T-cell (primary cell): ENCODE data around the gene ZBTB42. TPM values are rescaled to one million over a fixed set of nuclear protein-coding genes. Genes with fewer than 3 reads are reported as not detected.

Experiments
- ATAC-seq, 4 experiments: fragments of 200-7000 bp in 3 of 4; fragments of 150-1000 bp in 1 of 4; cut with Tn5 transposase; replicated peaks in 1 of 4; 1 replicate in 3 of 4; 2 replicates in 1 of 4; pipeline ENCODE4 v1.10.0; 2021; ENCODE audit warnings: moderate library complexity in 3 of 4, mild to moderate bottlenecking in 2 of 4, moderate number of reproducible peaks in 1 of 4
- CTCF ChIA-PET, 2 donors: fragments of 300-600 bp; sonication (Branson Sonifier 250); formaldehyde crosslinking; loops; one replicate each; lab custom pipeline; 2022; ENCODE audit warnings: antibody characterized with exemption in 2 of 2; lab: Charles Lee
- POLR2A ChIA-PET, 2 donors: fragments of 300-600 bp; sonication (Branson Sonifier 250); formaldehyde crosslinking; loops; one replicate each; lab custom pipeline; 2022; ENCODE audit warnings: antibody characterized with exemption in 2 of 2; lab: Charles Lee
- DNase-seq, 35 experiments: peaks; one replicate each; pipeline versions ENCODE4 v3.0.0 to v3.0.0-alpha.2; 2013 to 2023
- H3K27ac ChIP-seq: one replicate; pipeline ENCODE4 v1.5.1; 2013; ENCODE audit warnings: low read length
- H3K27me3 ChIP-seq, 2 experiments: replicated peaks in 1 of 2; 1 replicate in 1 of 2; 2 replicates in 1 of 2; pipeline versions ENCODE4 v1.6.1 to v1.7.0; 2013; ENCODE audit warnings: low read length in 1 of 2, mixed read lengths in 1 of 2; ENCODE audit not compliant: control insufficient read depth in 2 of 2, insufficient read depth in 2 of 2; ENCODE audit errors: extremely low read depth in 1 of 2
- H3K36me3 ChIP-seq, 2 donors: 1 replicate in 1 of 2; 2 replicates in 1 of 2; pipeline versions ENCODE4 v1.6.1 to v1.7.0; 2013; ENCODE audit warnings: low read length in 1 of 2; ENCODE audit not compliant: control insufficient read depth in 2 of 2, insufficient read depth in 1 of 2; ENCODE audit errors: extremely low read depth in 1 of 2
- H3K4me1 ChIP-seq, 2 experiments: 1 replicate in 1 of 2; 2 replicates in 1 of 2; pipeline versions ENCODE4 v1.6.1 to v1.7.0; 2013; ENCODE audit warnings: low read length in 2 of 2, mixed read lengths in 1 of 2; ENCODE audit not compliant: insufficient read depth in 2 of 2, control insufficient read depth in 1 of 2; ENCODE audit errors: extremely low read depth in 1 of 2
- H3K4me3 ChIP-seq, 2 donors: 1 replicate in 1 of 2; 2 replicates in 1 of 2; pipeline versions ENCODE4 v1.5.1 to v1.7.0; 2013; ENCODE audit warnings: mild to moderate bottlenecking in 2 of 2, low read length in 1 of 2, moderate library complexity in 1 of 2; ENCODE audit not compliant: control insufficient read depth in 1 of 2; ENCODE audit errors: extremely low read depth in 1 of 2
- H3K9me3 ChIP-seq: 2 replicates; pipeline ENCODE4 v1.7.0; 2013
- H3K27ac Mint-ChIP-seq, 2 donors: one replicate each; pipeline ENCODE4 v1.8.0; 2020 to 2021; ENCODE audit warnings: mild to moderate bottlenecking in 2 of 2, mixed read lengths in 2 of 2
- H3K27me3 Mint-ChIP-seq, 2 donors: one replicate each; pipeline ENCODE4 v1.8.0; 2021 to 2022; ENCODE audit warnings: mixed read lengths in 2 of 2
- H3K36me3 Mint-ChIP-seq: one replicate; pipeline ENCODE4 v1.8.0; 2021; ENCODE audit warnings: mixed read lengths
- H3K4me1 Mint-ChIP-seq, 3 donors: one replicate each; pipeline ENCODE4 v1.8.0; 2020 to 2022; ENCODE audit warnings: mixed read lengths in 3 of 3, mild to moderate bottlenecking in 1 of 3
- H3K4me3 Mint-ChIP-seq, 3 donors: one replicate each; pipeline ENCODE4 v1.8.0; 2020 to 2022; ENCODE audit warnings: mild to moderate bottlenecking in 3 of 3, mixed read lengths in 3 of 3, moderate library complexity in 3 of 3
- H3K9me3 Mint-ChIP-seq, 3 donors: one replicate each; pipeline ENCODE4 v1.8.0; 2020 to 2022; ENCODE audit warnings: mixed read lengths in 3 of 3
- WGBS: methylation state at CpG from one replicate; pipeline ENCODE4 v1.1.5; 2013; ENCODE audit warnings: missing lambda C conversion rate; ENCODE audit not compliant: insufficient coverage; 5-methylcytosine and 5-hydroxymethylcytosine counted together
- total RNA-seq, 35 experiments: library from RNA in 6 of 35; stranded (reverse) in 6 of 35; fragments of 120-200 nt in 1 of 35; gene quantifications; one replicate each; pipeline versions ENCODE4 v1.2.1 to v1.2.4 and lab custom pipeline; 2013 to 2026

ZBTB42 gene
- total RNA-seq, 5 donors from 2014 or later (not counting 1 experiment from before 2014, with no cell fraction given), result 3.5 to 10.5 (median 9.4) TPM

DNA sequence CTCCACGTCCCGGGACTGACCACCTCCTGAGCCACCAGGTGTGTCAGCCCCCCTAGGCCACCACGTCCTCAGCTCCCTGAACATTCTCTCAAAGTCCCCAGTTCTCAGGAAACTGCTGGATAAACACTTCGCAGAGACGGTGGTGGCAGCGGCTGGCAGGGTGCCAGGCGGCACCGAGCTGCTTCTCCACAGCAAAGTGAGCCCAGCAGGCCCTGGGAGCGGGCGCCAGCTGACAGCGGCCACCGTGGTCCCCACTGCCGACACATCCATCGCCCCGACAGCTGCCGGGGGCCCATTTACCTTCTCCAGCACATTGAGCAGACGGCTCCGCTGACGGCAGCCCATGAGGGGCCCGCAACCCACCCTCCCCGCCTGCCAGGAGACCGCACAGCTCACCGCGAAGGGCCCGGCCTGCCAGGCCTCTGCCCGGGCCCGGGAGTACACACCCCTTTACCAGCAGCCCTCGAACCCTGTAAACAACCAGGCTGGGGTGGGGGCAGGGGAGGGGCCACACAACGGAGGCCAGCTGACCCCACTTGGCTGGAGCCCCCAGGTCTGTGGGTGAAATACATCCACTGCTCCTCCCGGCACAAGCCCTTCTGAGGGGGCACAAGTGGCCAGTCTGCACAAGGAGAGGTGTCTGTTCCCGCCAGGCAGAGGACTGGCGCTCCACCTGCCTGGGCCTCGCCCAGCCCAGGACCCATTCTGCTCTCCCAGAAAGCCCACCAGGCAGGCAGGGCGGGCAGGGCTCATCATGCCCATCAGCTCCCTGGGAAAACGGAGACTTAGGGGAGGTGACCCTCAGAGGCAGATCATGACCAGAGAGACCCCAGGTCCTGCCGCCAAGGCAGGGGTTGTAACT lies 15.8 kb upstream of the ZBTB42 start:
- Mint-ChIP-seq H3K36me3 (no peaks in the 10 kb centered on the region), H3K9me3 (no peaks in the 10 kb centered on the region), H3K27ac (no peak overlapping the region), H3K4me3 (no peak overlapping the region), H3K27me3 (no peaks in the 10 kb centered on the region), H3K4me1 (peaks cover 4 to 31% (median 18%) of the 10 kb centered on the region in 3 donors)
- Histone ChIP-seq H3K4me3 (no peak overlapping the region), H3K36me3 (peaks cover 6 to 11% of the 10 kb centered on the region in 2 donors), H3K27me3 (no peaks in the 10 kb centered on the region), H3K4me1 (peaks cover 0 to 56% of the 10 kb centered on the region in 2 experiments), H3K27ac (no peak overlapping the region), H3K9me3 (no peaks in the 10 kb centered on the region)
- CTCF ChIA-PET, result interaction anchor here in 1 of 2 donors (0.7 kb wide), 1 partner anchor 378 kb away, joined by 3 read pairs; no protein-coding TSS in a partner anchor
- ATAC-seq, result no peak
- POLR2A ChIA-PET, result no interaction called here
- DNase-seq, result no peak
- WGBS, result 91% methylated on average over 29 of the region's 36 CpGs

DNA sequence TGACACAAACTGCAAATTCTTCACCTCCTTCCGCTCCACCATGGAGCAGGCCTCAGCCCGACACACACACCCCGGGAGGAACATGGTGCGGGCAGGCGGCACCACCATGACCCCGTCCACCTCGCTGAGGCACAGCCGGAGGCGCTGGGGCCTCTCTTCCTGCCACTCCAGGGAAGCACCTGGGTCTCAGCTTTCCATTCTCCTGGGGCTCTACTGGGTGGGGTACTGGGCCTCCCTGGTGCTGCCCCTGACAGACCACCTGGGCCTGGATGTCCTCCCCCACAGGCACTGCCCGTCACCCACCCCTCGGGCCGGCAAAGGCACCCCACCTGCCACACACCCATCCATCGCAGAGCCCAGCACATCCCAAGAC lies 15.2 kb upstream of the ZBTB42 start:
- no peaks in the 10 kb centered on the region for H3K27me3 ChIP-seq
- Mint-ChIP-seq H3K27ac (no peak overlapping the region), H3K36me3 (no peaks in the 10 kb centered on the region), H3K9me3 (no peaks in the 10 kb centered on the region), H3K4me1 (peaks cover 4 to 31% (median 18%) of the 10 kb centered on the region in 3 donors), H3K27me3 (no peaks in the 10 kb centered on the region), H3K4me3 (no peak overlapping the region)
- no peak overlapping the region for H3K4me3 ChIP-seq
- WGBS, result 92% methylated on average over 13 of the region's 13 CpGs
- H3K36me3 ChIP-seq, result peaks cover 6 to 15% of the 10 kb centered on the region in 2 donors
- CTCF ChIA-PET, result no interaction called here
- peaks cover 0 to 61% of the 10 kb centered on the region in 2 experiments for H3K4me1 ChIP-seq
- ATAC-seq, result no peak
- POLR2A ChIA-PET, result no interaction called here
- H3K9me3 ChIP-seq, result no peaks in the 10 kb centered on the region
- no peak overlapping the region for H3K27ac ChIP-seq
- DNase-seq, result no peak

DNA sequence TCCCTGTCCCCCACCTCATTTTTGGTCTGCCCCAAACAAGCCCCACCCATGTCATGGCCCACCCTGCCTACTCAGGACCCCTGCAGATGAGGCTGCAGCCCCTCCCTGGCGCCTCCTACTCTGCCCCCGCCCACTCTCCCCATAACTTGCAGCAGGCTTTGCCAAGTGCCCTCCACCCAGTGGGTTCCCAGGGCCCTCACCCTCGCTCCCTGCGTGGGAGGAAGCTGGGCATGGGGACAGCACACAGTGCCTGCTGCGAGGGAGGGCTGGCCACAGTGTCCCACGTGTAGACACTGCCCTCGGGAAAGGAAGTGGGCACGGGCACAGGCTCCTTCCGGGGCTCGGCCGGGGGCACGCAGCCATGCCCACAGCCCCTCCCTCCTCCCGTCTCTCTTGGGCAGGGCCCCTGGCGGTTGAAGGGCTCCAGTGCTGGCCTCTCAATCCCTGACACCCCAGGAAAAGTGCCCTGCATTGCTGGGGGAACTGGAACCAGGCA lies 14.8 kb upstream of the ZBTB42 start:
- no peaks in the 10 kb centered on the region for H3K36me3 Mint-ChIP-seq
- H3K4me3 Mint-ChIP-seq, result no peak overlapping the region
- peaks cover 4 to 35% (median 22%) of the 10 kb centered on the region in 3 donors for H3K4me1 Mint-ChIP-seq
- H3K4me3 ChIP-seq, result no peak overlapping the region
- ChIA-PET CTCF (no interaction called here), POLR2A (no interaction called here)
- peaks cover 0 to 63% of the 10 kb centered on the region in 2 experiments for H3K4me1 ChIP-seq
- no peaks in the 10 kb centered on the region for H3K27me3 ChIP-seq
- H3K27ac Mint-ChIP-seq, result peak overlapping the region in 1 of 2 donors; percentile 55
- H3K9me3 ChIP-seq, result no peaks in the 10 kb centered on the region
- DNase-seq (peak in 8 of 35 experiments; percentile 9 to 41 (median 29)), ATAC-seq (peak; percentile 72 to 86 (median 78))
- no peaks in the 10 kb centered on the region for H3K27me3 Mint-ChIP-seq
- no peaks in the 10 kb centered on the region for H3K9me3 Mint-ChIP-seq
- WGBS, result 44% methylated on average over 12 of the region's 14 CpGs
- no peak overlapping the region for H3K27ac ChIP-seq
- H3K36me3 ChIP-seq, result peaks cover 6 to 19% of the 10 kb centered on the region in 2 donors

DNA sequence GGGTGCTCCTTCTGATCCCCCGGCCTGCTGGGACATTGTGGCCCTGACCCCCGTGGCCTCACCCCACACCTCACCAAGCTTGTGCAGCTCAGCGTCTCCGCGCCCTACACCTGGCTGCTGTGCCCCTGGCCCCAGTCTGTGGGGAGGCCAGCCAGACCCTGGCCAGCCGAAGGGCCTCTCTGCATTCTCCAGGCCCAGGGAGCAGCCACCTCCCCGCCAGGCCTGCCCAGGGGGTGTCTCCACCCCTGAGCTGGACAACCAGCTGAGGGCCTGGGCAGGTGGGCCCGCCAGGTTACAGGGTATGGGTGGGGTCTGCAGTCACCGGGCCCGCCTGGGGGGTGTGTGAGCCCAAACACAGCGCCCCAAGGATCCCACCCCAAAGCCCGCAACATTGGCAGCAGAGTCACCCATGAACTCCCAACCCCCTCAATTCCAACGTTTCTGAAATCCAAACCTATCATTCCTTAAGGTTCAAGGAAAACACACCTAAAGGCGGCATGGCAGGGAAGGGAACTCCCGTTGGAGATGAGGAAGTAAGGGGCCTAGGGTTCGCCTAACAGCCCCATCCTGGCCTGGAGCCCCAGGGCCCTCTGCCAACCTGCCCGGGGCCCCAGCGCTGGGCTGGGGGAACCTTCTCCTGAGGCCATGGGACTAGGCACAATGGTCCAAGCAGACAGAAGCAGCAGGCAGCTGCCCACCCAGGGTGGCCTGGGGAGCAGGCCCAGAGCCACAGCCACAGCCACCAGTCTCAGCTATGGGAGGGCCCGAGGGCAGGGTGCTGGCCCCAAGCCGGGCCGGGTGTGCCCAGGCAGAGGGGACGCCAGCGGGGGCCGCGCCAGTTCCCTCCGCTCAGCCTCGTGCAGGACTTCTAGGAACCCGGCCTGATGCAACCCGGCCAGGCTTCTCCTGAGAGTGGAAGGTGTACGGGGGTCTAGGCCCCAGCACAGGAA lies 13.9 kb upstream of the ZBTB42 start:
- Mint-ChIP-seq H3K9me3 (no peaks in the 10 kb centered on the region), H3K4me3 (no peak overlapping the region), H3K36me3 (peaks cover 3% of the 10 kb centered on the region), H3K4me1 (peaks cover 10 to 40% (median 26%) of the 10 kb centered on the region in 3 donors), H3K27me3 (no peaks in the 10 kb centered on the region), H3K27ac (peak overlapping the region in 1 of 2 donors; percentile 55)
- H3K27me3 ChIP-seq, result no peaks in the 10 kb centered on the region
- H3K27ac ChIP-seq, result no peak overlapping the region
- peaks cover 0 to 25% of the 10 kb centered on the region in 2 donors for H3K36me3 ChIP-seq
- ChIA-PET POLR2A (no interaction called here), CTCF (no interaction called here)
- ATAC-seq, result no peak
- no peak overlapping the region for H3K4me3 ChIP-seq
- no peak for DNase-seq
- WGBS, result 96% methylated on average over 12 of the region's 30 CpGs
- no peaks in the 10 kb centered on the region for H3K9me3 ChIP-seq
- peaks cover 0 to 71% of the 10 kb centered on the region in 2 experiments for H3K4me1 ChIP-seq

DNA sequence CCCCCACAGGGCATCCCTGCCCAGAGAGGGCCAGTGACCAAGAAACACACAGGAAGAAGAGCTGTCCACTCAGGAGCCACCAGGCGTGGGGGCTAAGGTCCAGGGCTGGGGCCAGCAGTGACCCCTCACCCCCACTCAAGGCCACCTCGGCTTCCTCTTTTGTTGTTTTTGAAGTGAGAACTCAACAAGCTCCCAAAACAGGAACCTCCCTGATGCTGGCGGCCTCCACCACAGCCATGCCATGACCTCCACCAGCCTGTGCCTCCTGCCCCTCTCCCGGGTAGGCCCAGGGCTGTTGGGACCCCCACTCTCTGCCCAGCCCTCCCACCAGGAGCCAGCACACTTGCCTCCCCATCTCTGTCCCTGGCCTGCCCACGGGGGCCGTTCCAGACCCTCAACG lies 13.2 kb upstream of the ZBTB42 start:
- H3K36me3 Mint-ChIP-seq, result peaks cover 3% of the 10 kb centered on the region
- DNase-seq (no peak), ATAC-seq (no peak)
- no peak overlapping the region for H3K27ac Mint-ChIP-seq
- peak overlapping the region in 1 of 3 donors; percentile 20 for H3K4me3 Mint-ChIP-seq
- Histone ChIP-seq H3K9me3 (no peaks in the 10 kb centered on the region), H3K36me3 (peaks cover 0 to 28% of the 10 kb centered on the region in 2 donors), H3K4me1 (peaks cover 0 to 77% of the 10 kb centered on the region in 2 experiments), H3K27ac (no peak overlapping the region), H3K4me3 (no peak overlapping the region), H3K27me3 (no peaks in the 10 kb centered on the region)
- H3K9me3 Mint-ChIP-seq, result no peaks in the 10 kb centered on the region
- POLR2A ChIA-PET, result no interaction called here
- CTCF ChIA-PET, result interaction anchor here in 1 of 2 donors (0.6 kb wide), 1 partner anchor 117 kb away, joined by 3 read pairs; no protein-coding TSS in a partner anchor
- WGBS, result 91% methylated on average over 5 of the region's 7 CpGs
- peaks cover 14 to 43% (median 28%) of the 10 kb centered on the region in 3 donors for H3K4me1 Mint-ChIP-seq
- H3K27me3 Mint-ChIP-seq, result no peaks in the 10 kb centered on the region
